SK-N-SH treated with all-trans-retinoic acid at 6 μM for 48 hours (cell line): ENCODE results near the gene AEN.

ENCODE experiments used
- ATAC-seq: fragments of 200-7000 bp; cut with Tn5 transposase; 3 replicates; pipeline ENCODE4 v1.9.1; 2020; ENCODE audit warnings: mild to moderate bottlenecking, moderate library complexity
- ARNTL ChIP-seq: fragments of 450-650 bp; formaldehyde crosslinking; IDR thresholded peaks from 2 replicates; pipeline ENCODE4 v1.5.0; 2020; ENCODE audit warnings: low read depth, mild to moderate bottlenecking, moderate library complexity, borderline replicate concordance
- BACH2 ChIP-seq: fragments of 250-450 bp; sonication (Bioruptor Pico); IDR thresholded peaks from 2 replicates; pipeline ENCODE4 v1.9.0; 2021; ENCODE audit warnings: mild to moderate bottlenecking, borderline replicate concordance
- CSDC2 ChIP-seq: fragments of 250-450 bp; sonication (Bioruptor Pico); IDR thresholded peaks from 2 replicates; pipeline ENCODE4 v1.5.0; 2020; ENCODE audit warnings: mild to moderate bottlenecking, moderate library complexity
- ESRRG ChIP-seq: fragments of 250-450 bp; sonication (Bioruptor Pico); IDR thresholded peaks from 2 replicates; pipeline ENCODE4 v1.6.1; 2021; ENCODE audit warnings: mild to moderate bottlenecking
- GLIS3 ChIP-seq: fragments of 250-450 bp; sonication (Bioruptor Pico); IDR thresholded peaks from 2 replicates; pipeline ENCODE4 v1.5.0; 2020; ENCODE audit warnings: mild to moderate bottlenecking, moderate library complexity
- ISL1 ChIP-seq: fragments of 250-450 bp; sonication (Bioruptor Pico); IDR thresholded peaks from 2 replicates; pipeline ENCODE4 v2.1.2; 2022; ENCODE audit warnings: mild to moderate bottlenecking, moderate library complexity
- OSR1 ChIP-seq: fragments of 250-450 bp; sonication (Bioruptor Pico); IDR thresholded peaks from 2 replicates; pipeline ENCODE4 v1.8.0; 2022; ENCODE audit warnings: moderate library complexity, mild to moderate bottlenecking, inconsistent platforms
- RARB ChIP-seq: fragments of 250-450 bp; sonication (Bioruptor Pico); IDR thresholded peaks from 2 replicates; pipeline ENCODE4 v1.8.0; 2021; ENCODE audit warnings: mild to moderate bottlenecking, moderate library complexity
- SNAI2 ChIP-seq: fragments of 250-450 bp; sonication (Bioruptor Pico); IDR thresholded peaks from 2 replicates; pipeline ENCODE4 v1.5.0; 2020; ENCODE audit warnings: mild to moderate bottlenecking, moderate library complexity
- TCF4 ChIP-seq: fragments of 250-450 bp; sonication (Bioruptor Pico); IDR thresholded peaks from 2 replicates; pipeline ENCODE4 v1.8.0; 2021; ENCODE audit warnings: mild to moderate bottlenecking, moderate library complexity, borderline replicate concordance
- TOX ChIP-seq: fragments of 250-450 bp; sonication (Bioruptor Pico); IDR thresholded peaks from 2 replicates; pipeline ENCODE4 v1.8.0; 2021; ENCODE audit warnings: mild to moderate bottlenecking, moderate library complexity, borderline replicate concordance
- TSHZ2 ChIP-seq: fragments of 250-450 bp; sonication (Bioruptor Pico); IDR thresholded peaks from 2 replicates; pipeline ENCODE4 v1.5.0; 2020; ENCODE audit warnings: mild to moderate bottlenecking, moderate library complexity
- ZC3H10 ChIP-seq: fragments of 250-450 bp; sonication (Bioruptor Pico); IDR thresholded peaks from 2 replicates; pipeline ENCODE4 v1.5.1; 2021; ENCODE audit warnings: mild to moderate bottlenecking, moderate library complexity
- ZFP3 ChIP-seq: fragments of 250-450 bp; sonication (Bioruptor Pico); IDR thresholded peaks from 2 replicates; pipeline ENCODE4 v1.5.0; 2020; ENCODE audit warnings: mild to moderate bottlenecking, moderate library complexity
- ZFP30 ChIP-seq: fragments of 450-650 bp; formaldehyde crosslinking; IDR thresholded peaks from 2 replicates; pipeline ENCODE4 v1.5.0; 2022; ENCODE audit warnings: mild to moderate bottlenecking, moderate library complexity
- ZNF565 ChIP-seq: fragments of 450-650 bp; formaldehyde crosslinking; conservative IDR thresholded peaks from 2 replicates; pipeline ENCODE4 v1.5.0; 2020; ENCODE audit warnings: low read depth, mild to moderate bottlenecking, moderate library complexity
- ZNF70 ChIP-seq: fragments of 450-650 bp; formaldehyde crosslinking; IDR thresholded peaks from 2 replicates; pipeline ENCODE4 v1.5.0; 2020; ENCODE audit warnings: mild to moderate bottlenecking, moderate library complexity
- ZNF8 ChIP-seq: fragments of 450-650 bp; formaldehyde crosslinking; IDR thresholded peaks from 2 replicates; pipeline ENCODE4 v1.5.0; 2020; ENCODE audit warnings: mild to moderate bottlenecking, moderate library complexity
- TF ChIP-seq, protein P1 (sequence below): fragments of 250-450 bp; sonication (Bioruptor Pico); IDR thresholded peaks from 2 replicates; pipeline ENCODE4 v1.8.0; 2020; ENCODE audit warnings: mild to moderate bottlenecking, moderate library complexity, borderline replicate concordance
- TF ChIP-seq, protein P2 (sequence below): fragments of 250-450 bp; sonication (Bioruptor Pico); IDR thresholded peaks from 2 replicates; pipeline ENCODE4 v1.5.1; 2021; ENCODE audit warnings: mild to moderate bottlenecking, moderate library complexity
- TF ChIP-seq, protein P3 (sequence below): fragments of 250-450 bp; sonication (Bioruptor Pico); IDR thresholded peaks from 2 replicates; pipeline ENCODE4 v1.5.1; 2020; ENCODE audit warnings: low read depth, mild to moderate bottlenecking, moderate library complexity
- TF ChIP-seq, protein P4 (sequence below): fragments of 250-450 bp; sonication (Bioruptor Pico); IDR thresholded peaks from 2 replicates; pipeline ENCODE4 v1.8.0; 2021; ENCODE audit warnings: low read depth, mild to moderate bottlenecking, moderate library complexity, borderline replicate concordance

The AEN gene

DNA sequence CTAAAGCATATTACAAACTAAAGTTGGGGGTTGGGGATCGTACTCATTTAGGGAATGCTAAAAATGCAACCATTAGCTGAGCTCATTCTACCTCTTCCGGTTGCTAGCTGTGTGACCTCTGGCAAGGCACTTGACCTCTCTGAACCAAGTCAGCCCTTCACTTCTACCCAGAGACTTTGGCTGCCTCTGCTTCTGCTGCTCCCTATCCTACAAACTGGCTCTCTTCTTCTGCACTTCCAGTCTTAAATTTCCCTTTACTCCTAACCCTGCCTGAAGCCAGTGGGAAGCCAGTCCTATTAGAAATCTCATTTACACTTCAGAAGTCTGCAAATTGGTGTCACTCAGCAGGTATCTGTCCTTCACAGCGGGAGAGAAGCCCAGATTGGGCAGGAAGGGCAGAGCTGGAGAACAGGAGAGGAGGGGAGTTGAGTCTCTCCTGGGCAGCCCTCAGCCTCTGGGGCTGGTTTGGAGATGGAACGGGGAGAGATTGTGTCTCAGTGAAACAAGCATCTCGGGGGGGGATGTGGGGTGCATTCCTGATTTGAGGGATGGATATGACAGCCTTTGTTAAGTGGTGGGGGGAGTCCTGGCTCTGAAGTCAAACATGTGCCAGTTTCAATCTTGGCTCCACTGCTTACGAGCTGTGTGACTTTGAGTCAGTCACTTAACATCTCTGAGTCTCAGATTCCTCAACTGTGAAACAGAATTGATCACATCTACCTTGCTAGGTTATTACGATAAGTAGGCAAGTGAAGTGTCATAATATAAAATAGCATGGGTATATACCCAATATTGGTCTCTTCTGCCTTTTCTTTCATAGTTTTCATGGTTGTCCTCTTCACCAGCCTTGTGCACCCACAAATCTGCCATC, 7.8 kb upstream of the AEN start:
- TF ChIP-seq OSR1 (CRISPR knock-in tag) (no peak), SNAI2 (no peak)
- TF ChIP-seq, all 23 proteins: peak for 0
- ATAC-seq, result no peak

DNA sequence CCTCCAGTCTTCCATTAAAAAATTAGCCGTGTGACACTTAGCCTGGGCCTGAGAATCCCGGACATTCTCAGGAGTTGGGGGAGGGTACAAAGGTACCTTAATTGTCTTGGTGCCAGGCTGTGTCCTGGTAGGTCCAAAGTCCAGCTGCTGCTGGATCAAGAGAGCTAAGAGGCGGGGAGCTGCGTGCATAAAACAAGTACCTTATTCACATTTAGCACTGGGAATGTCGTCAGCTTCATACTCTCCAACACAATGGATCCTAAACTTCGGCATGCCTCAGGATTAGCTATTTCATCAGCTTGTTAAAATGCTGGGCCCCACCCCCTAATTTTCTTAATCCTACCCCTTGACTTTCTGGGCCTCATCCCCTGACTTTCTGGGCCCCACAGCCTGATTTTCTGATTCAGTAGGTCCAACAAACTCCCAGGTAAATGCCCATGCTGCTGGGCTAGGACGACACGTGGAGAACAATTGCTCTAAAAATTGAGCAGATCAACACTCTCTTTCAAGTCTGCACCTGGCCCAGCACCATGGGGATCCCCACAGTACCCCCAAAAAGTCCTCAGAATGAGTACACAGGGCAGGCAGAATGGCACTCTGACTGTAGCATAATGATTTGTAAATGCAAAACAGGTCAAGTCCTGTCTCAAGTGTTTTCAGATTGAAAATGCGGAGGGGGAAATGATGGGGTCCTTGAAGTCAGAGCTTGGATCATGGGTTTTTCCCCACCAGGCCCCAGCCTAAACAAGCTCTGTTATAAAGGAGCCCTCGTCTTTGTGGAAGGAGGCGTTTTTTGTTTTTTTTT, 5.6 kb upstream of the AEN start:
- TF ChIP-seq TOX (CRISPR knock-in tag), result no peak
- TF ChIP-seq ZC3H10, result no peak
- TF ChIP-seq RARB (CRISPR knock-in tag), result no peak
- no peak for TF ChIP-seq ZNF8 (CRISPR knock-in tag)
- TF ChIP-seq ZNF70, result no peak
- TF ChIP-seq ISL1 (CRISPR knock-in tag), result no peak
- TF ChIP-seq BACH2 (CRISPR knock-in tag), result no peak
- TF ChIP-seq ARNTL (CRISPR knock-in tag), result no peak
- TF ChIP-seq CSDC2 (CRISPR knock-in tag), result no peak
- TF ChIP-seq, protein P1, sequence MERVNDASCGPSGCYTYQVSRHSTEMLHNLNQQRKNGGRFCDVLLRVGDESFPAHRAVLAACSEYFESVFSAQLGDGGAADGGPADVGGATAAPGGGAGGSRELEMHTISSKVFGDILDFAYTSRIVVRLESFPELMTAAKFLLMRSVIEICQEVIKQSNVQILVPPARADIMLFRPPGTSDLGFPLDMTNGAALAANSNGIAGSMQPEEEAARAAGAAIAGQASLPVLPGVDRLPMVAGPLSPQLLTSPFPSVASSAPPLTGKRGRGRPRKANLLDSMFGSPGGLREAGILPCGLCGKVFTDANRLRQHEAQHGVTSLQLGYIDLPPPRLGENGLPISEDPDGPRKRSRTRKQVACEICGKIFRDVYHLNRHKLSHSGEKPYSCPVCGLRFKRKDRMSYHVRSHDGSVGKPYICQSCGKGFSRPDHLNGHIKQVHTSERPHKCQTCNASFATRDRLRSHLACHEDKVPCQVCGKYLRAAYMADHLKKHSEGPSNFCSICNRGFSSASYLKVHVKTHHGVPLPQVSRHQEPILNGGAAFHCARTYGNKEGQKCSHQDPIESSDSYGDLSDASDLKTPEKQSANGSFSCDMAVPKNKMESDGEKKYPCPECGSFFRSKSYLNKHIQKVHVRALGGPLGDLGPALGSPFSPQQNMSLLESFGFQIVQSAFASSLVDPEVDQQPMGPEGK (CRISPR knock-in tag), result no peak
- TF ChIP-seq ESRRG, result no peak
- TF ChIP-seq ZFP30 (CRISPR knock-in tag), result no peak
- TF ChIP-seq ZNF565, result no peak
- TF ChIP-seq, protein P2, sequence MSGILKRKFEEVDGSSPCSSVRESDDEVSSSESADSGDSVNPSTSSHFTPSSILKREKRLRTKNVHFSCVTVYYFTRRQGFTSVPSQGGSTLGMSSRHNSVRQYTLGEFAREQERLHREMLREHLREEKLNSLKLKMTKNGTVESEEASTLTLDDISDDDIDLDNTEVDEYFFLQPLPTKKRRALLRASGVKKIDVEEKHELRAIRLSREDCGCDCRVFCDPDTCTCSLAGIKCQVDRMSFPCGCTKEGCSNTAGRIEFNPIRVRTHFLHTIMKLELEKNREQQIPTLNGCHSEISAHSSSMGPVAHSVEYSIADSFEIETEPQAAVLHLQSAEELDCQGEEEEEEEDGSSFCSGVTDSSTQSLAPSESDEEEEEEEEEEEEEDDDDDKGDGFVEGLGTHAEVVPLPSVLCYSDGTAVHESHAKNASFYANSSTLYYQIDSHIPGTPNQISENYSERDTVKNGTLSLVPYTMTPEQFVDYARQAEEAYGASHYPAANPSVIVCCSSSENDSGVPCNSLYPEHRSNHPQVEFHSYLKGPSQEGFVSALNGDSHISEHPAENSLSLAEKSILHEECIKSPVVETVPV (CRISPR knock-in tag), result no peak
- no peak for TF ChIP-seq ZFP3 (CRISPR knock-in tag)
- TF ChIP-seq GLIS3 (CRISPR knock-in tag), result no peak
- TF ChIP-seq TCF4, result no peak
- no peak for TF ChIP-seq SNAI2
- TF ChIP-seq, protein P3, sequence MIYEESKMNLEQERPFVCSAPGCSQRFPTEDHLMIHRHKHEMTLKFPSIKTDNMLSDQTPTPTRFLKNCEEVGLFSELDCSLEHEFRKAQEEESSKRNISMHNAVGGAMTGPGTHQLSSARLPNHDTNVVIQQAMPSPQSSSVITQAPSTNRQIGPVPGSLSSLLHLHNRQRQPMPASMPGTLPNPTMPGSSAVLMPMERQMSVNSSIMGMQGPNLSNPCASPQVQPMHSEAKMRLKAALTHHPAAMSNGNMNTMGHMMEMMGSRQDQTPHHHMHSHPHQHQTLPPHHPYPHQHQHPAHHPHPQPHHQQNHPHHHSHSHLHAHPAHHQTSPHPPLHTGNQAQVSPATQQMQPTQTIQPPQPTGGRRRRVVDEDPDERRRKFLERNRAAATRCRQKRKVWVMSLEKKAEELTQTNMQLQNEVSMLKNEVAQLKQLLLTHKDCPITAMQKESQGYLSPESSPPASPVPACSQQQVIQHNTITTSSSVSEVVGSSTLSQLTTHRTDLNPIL (CRISPR knock-in tag), result no peak
- ATAC-seq, result no peak

DNA sequence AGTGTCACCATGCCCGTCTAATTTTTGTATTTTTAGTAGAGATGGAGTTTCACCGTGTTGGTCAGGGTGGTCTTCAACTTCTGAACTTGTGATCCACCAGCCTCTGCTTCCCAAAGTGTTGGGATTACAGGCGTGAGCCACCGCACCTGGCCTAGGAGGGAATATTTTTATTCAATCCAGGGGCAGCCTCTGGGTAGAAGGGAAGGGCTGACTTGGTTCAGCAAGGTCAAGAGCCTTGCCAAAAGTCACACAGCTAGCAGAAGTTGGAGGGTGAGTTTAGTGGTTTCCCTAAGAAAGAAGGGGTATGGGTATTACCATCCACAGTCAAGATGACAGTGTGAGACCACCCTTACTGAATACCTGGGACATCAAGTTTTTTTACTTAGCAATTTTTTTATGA, 4.9 kb upstream of the AEN start:
- TF ChIP-seq TCF4 (no peak), SNAI2 (no peak), ARNTL (CRISPR knock-in tag) (no peak), ZFP3 (CRISPR knock-in tag) (no peak), GLIS3 (CRISPR knock-in tag) (no peak), ESRRG (no peak), TSHZ2 (CRISPR knock-in tag) (no peak), ISL1 (CRISPR knock-in tag) (no peak), TOX (CRISPR knock-in tag) (no peak), ZNF565 (no peak), ZNF70 (no peak)
- TF ChIP-seq, protein P4, sequence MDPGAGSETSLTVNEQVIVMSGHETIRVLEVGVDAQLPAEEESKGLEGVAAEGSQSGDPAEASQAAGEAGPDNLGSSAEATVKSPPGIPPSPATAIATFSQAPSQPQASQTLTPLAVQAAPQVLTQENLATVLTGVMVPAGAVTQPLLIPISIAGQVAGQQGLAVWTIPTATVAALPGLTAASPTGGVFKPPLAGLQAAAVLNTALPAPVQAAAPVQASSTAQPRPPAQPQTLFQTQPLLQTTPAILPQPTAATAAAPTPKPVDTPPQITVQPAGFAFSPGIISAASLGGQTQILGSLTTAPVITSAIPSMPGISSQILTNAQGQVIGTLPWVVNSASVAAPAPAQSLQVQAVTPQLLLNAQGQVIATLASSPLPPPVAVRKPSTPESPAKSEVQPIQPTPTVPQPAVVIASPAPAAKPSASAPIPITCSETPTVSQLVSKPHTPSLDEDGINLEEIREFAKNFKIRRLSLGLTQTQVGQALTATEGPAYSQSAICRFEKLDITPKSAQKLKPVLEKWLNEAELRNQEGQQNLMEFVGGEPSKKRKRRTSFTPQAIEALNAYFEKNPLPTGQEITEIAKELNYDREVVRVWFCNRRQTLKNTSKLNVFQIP (CRISPR knock-in tag), result no peak
- TF ChIP-seq, protein P2 (CRISPR knock-in tag), result no peak
- no peak for ATAC-seq
